ENCODE data around the gene INTS6L.

DNA sequence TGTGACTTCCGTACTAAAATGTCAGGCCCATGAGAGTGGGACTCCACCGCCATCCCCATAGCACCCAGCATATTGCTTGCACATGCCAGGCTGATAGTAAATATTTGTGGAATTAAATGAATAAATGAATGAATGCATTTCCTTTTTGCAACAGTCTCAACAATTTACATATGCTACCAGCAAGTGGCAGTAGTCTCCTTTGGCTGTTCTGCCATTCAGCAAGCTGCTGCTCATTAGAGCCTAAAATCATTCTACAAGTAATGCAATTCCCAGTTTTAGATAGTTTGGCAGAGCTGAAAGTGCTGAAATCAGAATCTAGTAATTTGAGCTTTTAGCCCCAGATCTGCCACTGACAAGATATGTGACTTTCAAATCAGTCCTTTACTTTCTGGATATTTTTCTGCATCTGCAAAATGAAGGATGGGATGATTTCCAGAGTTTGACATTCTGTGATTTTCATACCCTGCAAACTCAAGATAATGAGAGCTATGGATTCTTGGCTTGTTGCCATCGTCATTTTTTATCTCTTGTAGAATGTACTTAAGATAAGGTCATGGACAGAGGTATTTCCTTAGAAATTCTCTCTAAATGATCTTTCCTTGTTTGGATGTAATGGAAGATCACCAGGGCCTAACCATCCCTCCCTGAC, 35.7 kb upstream of the INTS6L start:
- TF ChIP-seq GATA2 (IDR thresholded peaks at IDR 0.05; ENCODE audit: low read depth, low read length) (no peak), GATA3 (IDR thresholded peaks at IDR 0.05; ENCODE audit: low read depth, low read length) (no peak)

Data from SH-SY5Y (cell line).